ENCODE results near the gene HOXA3.

HOXA3 gene

DNA sequence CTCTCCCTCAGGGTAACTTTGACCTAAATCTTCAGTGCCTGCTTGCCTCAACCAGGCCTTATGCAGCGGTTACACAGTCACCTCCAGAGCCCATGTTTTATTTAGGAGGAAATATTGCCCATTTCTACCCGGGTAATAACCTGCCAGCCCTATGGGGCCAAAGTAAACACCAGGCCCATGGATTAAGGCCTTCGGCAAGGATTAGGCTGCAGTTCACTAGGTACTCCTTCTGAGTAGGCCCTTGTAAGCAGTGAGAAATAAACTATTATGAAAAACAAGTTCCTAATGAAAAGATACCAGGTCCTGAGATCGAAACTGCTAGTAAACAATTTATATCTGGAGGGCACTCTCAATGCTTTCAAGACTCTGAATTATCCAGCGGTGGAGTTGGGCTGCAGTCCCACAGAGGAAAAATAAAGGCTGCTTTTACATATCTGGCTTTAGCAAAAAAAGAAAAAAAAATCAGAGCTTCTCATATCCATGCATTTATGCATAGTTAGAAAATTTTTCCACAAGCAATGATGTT lies 25.5 kb upstream of the HOXA3 start:
- no peak for DNase-seq

- no peak for DNase-seq
These were observed 24.8 kb upstream of the HOXA3 start for GRCh38 chr7:27176962-27177794.

GRCh38 chr7:27176524-27176845 lies 24.1 kb upstream of the HOXA3 start:
- no peak for DNase-seq

DNA sequence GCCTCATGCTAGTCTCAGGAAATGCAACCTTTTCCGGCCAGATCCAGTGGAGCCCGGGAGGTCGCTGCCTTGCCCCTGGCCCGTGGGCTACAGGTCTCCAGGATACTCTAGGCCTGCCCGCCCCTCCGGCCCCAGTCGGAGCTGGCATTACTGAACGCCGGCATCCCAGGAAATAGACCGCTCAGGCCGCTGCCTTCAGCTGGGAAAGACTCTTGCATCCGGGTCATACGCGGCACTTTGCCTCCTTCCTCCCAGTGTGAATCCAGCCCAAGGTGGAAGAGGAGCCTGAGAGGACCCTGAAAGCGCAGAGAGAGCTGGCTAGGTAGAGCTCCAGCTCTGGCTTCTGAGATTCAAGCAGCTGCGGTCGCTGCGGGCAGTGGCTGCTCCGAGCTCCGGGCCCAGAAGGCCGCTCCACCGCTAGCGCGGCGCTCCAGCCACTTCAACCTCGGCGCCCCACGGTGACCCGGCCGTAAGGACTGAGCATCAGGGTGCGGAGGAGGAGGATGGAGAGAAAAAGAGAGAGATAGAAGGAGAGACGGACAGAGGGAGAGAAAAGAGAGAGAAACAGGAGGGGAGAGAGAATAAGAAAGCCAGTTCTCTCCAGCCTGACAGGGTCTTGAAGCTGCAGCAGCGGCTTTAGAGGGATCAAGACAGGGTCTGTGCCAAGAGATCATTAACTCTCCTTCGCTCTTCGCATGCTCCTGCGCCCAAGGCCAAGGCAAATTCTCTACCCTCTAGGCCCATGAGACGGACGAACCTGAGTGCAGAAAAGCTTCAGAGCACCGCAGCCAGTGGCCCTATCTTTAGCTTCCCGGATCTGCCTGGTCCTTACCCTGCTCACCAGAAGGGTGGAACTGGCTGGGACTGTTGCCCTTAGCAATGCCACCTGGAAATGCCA lies 23.5 kb upstream of the HOXA3 start:
- DNase-seq = no peak

GRCh38 chr7:27174874-27175625 lies 22.7 kb upstream of the HOXA3 start:
- DNase-seq = no peak

GRCh38 chr7:27173956-27174873 lies 21.8 kb upstream of the HOXA3 start, which contains the start of gene HOXA10:
TSS of gene HOXA10 (minus strand) at chr7:27174320. CDS start at chr7:27174306, 14 bp downstream.
- no peak for DNase-seq

DNA sequence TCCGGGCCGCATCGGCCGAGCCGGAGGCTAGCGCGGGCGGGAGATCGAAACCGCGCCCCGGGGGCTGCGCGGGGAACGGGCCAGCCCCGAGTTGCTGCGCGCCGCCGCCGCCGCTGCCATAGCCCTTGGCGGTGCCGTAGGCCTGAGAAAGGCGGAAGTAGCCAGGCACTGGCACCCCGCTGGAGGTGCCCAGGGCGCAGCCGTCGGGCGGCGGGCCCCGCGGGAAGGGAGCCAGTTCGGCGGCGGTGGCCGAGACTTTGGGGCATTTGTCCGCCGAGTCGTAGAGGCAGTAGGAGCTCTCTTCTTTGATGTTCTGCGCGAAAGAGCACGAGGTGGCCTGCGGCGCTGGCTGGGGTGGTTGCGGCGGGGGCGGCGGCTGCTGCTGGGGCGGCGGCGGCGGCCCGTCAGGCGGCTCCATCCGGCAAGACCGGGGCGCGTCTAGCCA lies 21.1 kb upstream of the HOXA3 start:
- no peak for DNase-seq

GRCh38 chr7:27172823-27173510 lies 20.6 kb upstream of the HOXA3 start:
- DNase-seq = no peak

DNA sequence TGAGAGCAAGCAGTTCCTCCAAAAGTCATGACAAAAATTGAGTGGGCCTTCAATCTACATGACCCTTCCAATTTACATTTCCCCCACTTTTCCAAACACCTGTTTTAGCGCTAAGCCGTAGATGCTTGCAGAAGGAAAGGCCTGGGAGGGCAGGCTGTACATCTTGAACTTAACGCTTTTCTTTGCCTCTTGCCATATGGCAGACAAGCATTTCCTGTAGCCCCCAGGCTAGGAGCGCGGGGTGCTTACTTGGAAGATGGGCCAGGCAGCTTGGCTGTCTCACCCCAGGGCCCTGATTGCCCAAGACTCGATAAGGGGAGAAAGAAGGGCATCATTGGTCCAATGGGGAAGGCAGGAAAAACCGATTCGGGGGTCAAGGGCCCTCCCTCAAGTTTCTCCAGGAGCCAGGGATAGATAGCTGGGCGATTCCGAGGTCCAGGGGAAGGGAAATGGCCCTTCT lies 20.0 kb upstream of the HOXA3 start:
- DNase-seq = no peak

- DNase-seq = no peak
These were observed 19.4 kb upstream of the HOXA3 start for GRCh38 chr7:27171637-27172314.

DNA sequence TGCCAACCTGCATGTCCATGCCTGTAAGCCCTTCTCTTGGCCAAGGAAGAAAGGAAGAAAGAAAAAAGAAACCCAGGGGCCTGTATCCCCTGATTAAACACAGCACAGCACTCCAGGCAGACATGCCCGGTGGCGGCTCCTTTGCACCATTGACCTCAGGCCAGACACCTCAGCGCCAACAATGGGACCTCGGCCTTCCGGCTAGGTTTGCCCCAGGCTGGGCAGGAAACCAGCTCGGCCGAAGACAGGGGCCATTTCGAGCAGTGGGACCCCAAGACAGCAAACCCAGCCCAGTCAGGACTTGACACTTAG lies 18.9 kb upstream of the HOXA3 start:
- DNase-seq = no peak

DNA sequence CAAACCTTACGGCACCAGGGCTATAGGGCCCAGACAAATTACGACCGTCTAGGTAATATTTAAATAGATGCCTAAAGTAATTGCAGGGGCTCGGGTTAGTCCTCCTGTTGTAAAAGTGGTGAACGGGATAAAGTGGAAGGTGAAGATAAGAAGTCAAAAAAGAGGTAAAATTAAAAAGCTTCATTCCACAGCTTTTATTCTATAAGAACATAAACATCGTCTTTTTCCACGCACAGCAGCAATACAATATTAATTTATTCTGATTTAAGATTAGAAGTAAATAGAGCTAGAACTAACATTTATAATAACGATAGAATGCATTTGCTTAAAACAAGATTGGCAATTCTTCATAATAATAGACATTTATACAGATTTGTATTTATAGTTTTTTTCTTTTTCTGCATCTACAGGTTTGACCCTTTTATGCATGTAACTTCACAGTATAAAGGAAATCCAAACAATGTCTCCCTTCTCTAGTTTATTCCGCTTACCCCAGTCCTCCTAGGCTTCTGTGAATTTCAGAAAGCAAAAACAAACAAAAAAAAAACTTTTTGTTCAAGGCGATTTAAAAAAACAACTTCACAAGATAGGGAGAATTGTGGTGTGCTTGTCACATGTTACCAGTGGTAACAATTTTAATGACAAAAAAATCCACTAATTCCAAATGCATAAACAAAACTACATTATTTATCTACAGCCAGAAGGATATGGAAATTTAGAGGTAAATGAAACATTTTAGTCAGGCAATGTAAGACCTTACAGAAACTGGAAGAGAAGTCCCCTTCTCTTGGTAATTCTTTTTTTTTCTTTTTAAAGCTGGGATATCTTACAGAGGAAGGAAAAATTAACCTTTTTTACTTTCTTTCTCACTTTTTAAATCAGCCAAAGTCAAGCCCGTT lies 18.3 kb upstream of the HOXA3 start:
- no peak for DNase-seq

- no peak for DNase-seq
These were observed 17.5 kb upstream of the HOXA3 start for GRCh38 chr7:27169658-27170425.

DNA sequence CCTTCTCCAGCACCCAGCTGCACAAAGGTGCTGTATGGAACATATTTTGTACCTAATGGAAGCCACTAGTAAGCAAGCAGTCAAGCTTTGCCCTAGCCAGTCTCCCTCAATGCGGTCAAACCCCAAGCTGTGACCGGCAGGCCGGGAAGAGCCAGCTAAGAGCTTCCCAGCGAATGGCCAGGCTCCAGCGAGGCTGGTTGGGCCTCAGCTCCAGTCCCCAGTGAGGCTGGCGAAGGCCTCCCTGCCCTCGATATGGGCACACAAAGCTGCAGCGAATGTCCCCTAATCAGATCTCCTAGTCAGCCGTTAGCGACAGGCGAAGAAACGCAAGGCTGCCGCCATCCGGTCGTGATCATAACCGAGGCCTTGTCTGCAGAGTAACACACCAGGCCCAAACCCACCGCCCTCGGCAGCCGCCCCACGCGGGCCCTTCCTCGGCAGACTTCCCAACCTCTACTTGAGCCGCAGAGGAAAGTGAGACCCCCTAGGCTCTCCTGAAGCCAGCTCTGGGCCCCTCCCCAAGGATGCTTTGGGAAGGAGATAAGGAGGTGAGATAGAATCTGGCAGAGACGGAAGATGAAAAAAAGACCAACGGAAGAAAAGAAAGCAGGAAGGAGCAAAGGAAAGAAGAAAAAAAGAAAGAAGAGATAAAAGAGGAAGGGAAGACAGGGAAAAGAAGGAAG lies 16.0 kb upstream of the HOXA3 start:
- peak in 1 of 2 experiments; percentile 37 for DNase-seq

DNA sequence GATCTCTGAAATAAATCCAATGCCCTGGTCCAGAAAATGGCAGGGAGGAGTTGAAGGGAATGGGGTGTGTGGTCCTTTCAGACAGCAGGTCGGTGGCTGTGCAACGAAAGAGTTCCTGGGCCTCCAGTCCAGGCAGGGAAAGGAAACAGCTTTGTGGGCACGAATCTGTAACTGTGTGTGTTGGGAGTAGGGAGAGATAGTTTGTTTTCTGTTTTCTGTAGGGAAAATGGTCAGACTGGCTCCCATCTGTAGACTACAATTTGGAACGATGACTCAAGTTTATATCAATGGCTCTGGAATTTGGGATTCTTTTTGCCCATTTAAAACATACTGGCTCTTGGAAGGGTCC lies 15.5 kb upstream of the HOXA3 start:
- no peak for DNase-seq

DNA sequence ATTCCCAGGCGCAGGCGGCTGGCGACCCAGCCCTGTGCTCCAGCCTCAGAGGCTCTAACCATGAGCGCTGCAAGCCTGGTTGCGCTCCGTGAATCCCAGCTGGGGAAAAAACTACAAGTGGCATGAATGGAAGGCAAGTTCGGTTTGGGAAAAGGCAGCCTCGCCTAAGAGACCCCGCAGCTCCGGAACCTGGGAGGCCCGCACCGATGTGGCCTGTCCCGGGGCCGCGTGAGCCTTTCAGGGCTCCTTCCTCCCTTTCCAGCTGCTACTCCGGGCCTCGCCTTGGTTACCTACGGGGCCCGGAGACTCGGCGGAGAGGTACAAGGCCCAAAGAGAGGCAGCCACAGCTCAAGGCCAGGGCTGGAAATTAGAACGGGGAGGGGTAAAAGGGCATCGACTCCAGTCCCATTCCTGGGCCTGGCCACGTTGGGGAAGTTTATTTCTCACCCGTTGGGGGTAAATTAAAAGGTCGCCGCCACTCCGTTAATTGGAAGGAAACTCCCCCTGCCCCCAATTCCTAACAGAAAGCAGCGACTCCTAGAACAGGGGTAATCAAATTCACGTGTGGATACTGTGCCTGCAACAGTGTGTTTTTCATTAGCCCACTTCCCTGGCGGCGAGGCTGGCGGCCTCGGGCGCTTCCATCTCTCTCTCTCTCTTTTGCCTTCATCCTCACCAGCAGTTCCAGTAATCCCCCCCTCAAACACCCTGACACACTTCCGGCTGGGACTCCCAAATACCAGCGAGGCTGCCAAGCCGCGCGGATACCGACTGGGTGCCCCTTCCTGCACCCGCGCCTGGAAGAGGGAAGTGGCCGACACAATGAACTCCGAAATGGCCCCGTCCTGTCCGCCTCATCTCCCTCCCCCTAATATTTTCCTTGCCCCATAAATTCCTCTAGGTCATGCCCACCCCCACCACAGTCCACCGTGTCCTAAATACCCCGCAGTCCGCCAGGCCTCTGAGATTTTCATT lies 14.4 kb upstream of the HOXA3 start:
- no peak for DNase-seq

GRCh38 chr7:27165996-27166530 lies 13.7 kb upstream of the HOXA3 start:
- DNase-seq = no peak
